ENCODE measurements around the gene DAPK1.
"Not testable (repeated sequence)": the region's sequence is repeated elsewhere in the genome, so short reads cannot be mapped to it uniquely, and the experiment has no call there.

DAPK1 gene

DNA sequence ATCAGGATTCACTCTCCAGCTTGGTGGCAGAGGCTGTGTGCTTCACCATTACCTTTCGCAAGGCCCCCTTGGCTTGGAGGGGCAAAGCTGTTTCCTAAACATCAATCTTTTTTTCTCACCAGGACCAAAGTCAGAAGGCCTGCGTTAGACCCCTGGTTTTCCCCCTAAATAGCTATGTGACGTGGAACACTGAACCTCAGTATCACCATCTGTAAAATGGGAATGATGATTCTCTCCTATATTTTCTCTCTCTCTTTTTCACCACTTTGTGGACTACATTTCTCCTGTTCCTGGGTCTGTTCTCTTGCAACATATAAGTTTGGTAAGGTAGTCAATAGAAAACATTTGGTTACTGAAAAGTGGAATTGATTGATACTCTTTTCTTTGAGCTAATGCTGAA lies 50.5 kb downstream of the DAPK1 start:
- DNase-seq: no peak

DNA sequence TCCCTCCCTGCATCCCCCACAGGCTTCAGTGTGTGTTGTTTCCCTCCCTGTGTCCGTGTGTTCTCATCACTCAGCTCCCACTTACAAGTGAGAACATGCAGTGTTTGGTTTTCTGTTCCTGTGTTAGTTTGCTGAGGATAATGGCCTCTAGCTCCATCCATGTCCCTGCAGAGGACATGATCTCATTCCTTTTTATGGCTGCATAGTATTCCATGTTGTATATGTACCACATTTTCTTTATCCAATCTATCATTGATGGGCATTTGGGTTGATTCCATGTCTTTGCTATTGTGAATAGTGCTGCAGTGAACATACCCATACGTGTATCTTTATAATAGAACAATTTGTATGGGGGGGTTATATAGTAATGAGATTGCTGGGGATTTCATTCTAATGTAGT lies 51.4 kb downstream of the DAPK1 start:
- not testable (repeated sequence) for DNase-seq

- no peak for DNase-seq
Measured at GRCh38 chr9:87549791-87550190, 52.1 kb downstream of the DAPK1 start.

GRCh38 chr9:87550253-87550954 lies 52.7 kb downstream of the DAPK1 start:
- DNase-seq: no peak

DNA sequence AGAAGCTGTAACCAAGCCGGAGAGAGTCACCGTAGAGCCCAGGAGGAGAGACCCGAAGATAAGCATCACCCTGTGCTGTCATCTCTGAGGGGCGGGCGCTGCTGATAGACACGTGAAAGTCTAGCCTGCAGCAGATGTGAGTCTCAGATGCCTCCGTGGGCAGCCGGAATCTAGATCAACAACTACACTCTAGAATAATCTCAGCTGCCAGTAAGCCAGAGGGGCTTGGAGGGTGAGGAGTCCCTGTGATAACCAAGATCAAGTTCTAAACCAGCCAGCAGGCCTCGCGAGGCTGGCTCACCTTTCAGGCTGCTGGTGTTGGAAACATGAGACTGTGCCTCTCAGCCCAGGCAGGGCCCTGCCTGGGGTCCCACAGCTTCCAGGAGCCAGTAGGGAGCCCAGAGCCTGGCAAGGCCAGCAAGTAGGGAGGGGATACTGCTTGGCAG lies 54.1 kb downstream of the DAPK1 start:
- DNase-seq: no peak

- no peak for DNase-seq
Measured at GRCh38 chr9:87554171-87554910, 56.7 kb downstream of the DAPK1 start.

DNA sequence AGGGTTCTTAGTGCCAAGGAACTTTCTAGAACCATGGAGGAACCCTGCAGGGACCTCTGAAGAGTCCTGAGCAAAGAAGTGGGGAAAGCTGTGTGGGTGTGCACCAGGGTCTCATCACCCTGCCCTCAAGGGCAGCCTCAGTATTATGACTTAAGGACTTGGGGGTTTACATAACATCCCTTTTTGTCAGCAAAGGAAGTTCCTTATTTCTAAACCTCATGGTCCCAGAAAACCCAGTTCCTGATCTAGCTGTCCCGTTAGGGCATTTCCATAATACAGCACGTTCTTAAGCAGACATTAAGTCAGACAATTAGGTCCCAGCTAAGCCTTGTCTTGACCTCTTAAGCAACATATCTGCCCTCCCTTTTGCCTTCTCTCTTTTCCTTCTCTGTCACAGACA lies 57.3 kb downstream of the DAPK1 start:
- DNase-seq: no peak

GRCh38 chr9:87556039-87556438 lies 58.4 kb downstream of the DAPK1 start:
- no peak for DNase-seq

DNA sequence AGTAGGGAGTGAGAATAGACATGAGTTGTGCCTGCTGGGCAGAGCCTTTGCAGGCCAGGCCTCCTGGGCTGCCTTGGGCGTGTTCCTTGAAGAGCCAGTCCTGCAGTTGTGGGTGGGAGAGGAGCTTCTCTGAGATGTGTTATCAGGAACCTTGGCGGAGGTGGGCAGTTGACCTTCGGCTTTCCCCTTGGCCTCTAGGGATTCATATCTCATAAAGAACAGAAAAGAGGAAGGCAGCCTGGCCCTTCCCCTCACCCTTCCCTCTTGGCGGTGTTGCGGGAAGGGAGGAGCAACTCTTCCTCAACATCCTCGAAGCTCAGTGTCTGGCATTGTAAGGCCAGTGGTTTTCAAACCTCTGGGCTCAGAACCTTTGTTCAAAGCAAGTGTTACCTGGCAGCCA lies 59.2 kb downstream of the DAPK1 start:
- no peak for DNase-seq

DNA sequence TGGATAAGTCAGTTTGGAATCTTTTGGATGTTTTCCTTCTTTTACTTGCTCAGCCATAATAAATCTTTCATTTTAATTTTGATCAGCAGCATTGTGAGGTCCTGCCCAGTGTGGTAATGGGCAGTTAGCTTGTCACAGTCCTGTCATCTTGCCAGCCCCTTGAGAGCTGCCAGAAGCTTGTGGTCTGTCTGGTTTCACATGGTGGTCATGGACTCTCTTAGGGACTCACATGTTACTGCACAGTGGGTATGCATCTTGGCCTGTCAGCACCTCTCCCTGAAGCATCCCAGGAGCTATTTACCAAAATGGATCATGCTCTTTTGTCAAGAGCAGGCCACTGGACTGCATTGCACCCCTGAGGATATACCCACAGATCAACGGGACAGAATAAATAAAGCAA lies 60.3 kb downstream of the DAPK1 start:
- no peak for DNase-seq

- no peak for DNase-seq
Measured at GRCh38 chr9:87558606-87559190, 61.0 kb downstream of the DAPK1 start.

DNA sequence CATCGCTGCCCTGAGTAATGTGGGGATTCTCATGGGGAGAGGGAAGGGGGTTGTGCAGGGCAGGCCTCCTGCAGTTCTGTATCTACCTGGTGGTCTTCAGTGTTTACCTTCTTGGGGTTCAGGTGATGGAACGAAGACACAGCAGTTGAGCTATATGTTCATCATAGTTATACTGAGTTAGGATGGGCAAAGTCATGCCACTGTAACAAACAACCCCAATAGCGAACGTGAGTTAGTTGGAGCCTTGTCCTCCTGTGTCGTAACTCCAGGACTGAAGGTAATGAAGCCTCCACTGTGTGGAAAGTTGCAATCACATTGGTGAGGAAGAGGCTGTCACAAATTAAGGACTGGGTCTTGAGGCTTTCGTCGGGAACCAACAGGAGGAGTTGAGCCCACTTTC lies 64.4 kb downstream of the DAPK1 start:
- DNase-seq: no peak

- DNase-seq: no peak
Measured at GRCh38 chr9:87562530-87563170, 65.0 kb downstream of the DAPK1 start.

DNA sequence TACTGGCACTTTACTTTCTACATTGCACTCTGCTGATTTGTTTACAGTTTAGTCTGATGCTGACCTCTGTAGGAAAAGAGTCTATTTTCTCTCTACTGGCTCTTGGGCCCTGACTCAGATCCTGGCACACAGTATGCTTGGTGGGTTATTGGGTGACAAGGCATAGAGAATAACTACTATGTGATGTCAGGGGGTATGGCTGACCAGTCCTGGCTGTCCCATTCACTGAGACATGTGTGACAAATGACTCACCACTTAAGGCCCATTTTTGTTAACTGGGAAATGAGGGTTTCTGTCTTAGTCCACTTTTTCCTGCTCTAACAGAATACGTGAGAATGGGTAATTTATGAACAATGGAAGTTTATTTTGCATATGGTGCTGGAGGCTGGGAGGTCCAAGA lies 66.4 kb downstream of the DAPK1 start:
- no peak for DNase-seq

DNA sequence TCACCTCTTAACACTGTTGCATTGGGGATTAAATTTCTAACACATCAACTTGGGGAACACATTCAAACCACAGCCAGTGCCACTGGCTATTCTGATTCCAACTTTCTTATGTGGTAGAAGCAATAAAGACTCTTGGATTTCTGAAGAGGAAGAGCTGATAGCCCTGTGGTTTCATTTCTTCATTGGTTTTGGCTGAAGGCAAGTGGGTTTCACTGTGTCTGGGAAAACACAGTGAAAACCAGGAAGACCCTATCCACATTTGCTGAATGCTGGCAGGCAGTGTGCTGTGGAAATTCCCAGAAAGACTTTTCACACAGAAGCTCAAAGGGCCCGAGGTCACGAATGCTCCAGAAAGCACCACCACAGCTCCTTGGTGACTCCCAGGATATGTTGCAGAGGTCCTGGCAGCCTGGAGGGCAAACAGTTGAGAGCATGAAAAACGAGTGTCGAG lies 67.1 kb downstream of the DAPK1 start:
- no peak for DNase-seq

GRCh38 chr9:87567001-87567400 lies 69.3 kb downstream of the DAPK1 start:
- DNase-seq: peak; percentile 69

DNA sequence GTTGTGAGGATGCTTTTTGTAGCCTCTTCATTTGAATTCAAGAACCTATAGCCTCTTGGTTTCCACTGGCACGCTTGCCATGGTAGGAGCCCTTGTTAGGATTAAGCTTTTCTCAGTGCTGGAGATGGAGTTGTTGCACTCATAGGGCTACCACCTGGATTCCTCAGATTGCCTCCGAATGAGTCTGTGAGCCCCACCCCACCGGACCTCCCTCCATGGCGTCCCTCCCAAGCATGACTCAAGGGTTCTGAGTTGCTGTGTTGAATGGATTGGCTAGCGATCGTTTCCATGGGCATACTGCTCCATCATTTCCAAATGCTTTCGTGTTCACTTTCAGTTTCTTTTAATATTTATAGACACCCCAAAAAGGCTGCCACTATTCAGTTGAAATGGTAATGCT lies 69.9 kb downstream of the DAPK1 start:
- no peak for DNase-seq

DNA sequence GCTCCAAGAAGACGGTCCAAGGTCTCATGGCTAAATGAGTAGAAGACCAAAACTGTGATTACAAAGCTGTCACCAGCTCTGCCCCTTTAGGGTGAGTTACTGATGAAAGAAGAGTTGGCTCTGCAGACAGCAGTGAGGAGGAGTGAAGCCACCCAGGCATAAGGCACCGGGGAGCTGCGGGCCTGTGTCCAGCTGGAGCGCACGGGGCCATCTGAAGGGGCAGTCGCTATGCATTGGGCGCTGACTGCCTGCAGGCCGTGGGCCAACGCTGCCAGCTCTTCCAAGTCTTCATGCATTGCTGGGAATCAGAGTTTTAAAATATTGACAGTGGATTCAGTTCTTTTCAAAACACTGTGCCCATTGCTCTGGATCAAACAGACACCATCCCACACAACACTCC lies 70.3 kb downstream of the DAPK1 start:
- DNase-seq: no peak

GRCh38 chr9:87568401-87568800 lies 70.7 kb downstream of the DAPK1 start:
- no peak for DNase-seq

DNA sequence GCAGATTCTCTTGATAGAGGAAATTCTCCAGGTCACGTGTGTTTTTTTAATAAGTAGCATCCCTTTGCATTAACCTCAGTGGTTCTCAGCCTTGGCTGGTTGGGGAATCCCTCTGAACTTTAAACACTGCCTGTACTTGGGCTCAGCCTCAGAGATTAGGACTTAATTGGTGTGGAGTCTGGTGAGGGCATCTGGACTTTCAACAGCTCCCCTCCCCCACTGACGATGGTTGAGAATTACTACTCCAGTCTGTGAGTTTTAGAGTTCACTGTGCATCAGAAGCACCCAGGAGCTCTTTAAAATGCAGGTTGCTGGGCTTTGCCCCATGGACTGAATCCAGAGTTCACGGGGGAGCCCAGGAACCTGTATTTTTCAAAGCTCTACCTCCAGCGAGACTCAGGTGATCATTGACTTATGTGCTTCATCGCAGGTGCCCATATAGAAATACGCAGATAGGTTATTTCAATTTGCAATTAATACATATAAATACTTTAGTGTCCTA lies 71.4 kb downstream of the DAPK1 start:
- DNase-seq: no peak

DNA sequence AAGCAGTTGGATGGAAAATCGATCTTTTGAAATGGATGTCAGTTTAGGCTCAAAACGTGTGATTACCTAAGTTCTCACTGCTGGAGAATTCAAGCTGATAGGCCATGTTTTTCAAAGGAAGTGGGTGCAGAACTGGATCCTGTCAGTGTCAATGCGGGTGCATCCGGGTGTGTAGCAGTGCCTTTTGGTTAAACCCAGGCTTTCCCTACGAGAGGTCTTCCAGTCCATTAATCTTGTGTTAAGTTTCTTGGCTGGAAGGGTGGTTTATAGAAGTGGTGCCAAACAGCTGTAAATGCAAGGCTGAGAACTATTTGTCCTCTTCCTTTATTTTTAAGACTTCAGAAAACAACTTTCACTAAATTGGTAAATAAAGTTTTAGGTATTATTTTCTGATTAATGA lies 71.9 kb downstream of the DAPK1 start:
- no peak for DNase-seq

DNA sequence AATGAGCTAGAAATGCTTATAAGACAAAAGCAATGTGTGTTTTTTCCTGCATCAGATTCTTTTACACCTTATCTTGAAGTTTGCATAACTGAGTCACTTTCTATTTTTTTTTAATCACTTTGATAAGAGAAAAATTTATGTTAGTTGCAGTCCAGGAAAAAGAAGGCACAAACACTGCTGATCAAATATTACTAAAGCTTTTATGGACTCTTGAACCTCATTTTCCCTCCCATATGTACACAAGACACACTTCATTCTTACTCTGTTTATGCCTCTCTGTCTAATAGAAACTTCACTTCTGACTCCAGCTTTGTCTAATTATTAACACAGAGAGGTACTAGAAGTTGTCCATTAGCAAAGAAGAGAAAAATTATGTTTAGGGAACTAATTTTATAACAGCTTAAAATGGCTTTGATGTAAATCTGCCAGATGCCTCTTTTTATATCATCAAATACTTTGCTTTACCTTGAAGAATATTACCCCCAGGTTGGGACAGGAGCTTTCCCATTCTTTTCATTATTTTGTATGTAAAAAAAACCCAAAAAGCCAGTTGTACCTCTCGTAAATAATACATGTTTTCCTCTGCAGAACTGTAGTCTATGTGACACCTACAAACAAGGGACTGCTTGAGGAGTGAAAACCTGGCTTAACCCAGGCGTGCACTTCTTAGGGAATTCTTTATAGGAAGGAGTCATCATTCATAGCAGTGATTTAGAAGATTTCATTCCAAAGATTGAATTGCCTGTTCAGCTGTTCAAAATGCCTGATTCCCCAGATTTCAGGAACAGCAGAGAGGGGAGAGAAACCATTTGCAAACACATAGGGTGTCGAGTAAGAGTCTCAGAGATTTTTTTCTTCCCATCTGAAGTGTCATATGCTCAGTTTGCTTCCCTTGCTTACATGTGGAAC lies 72.6 kb downstream of the DAPK1 start:
- DNase-seq: no peak

All from NCI-H526 treated with DMSO at 0.1 percent for 48 hours (cell line).